Amniotic epithelial cell (primary cell): ENCODE data around the gene RCVRN.

Source experiments
- DNase-seq: peaks from one replicate; pipeline ENCODE4 v3.0.0-alpha.2; 2010; ENCODE audit warnings: low read depth

The RCVRN gene

GRCh38 chr17:9898812-9899211 lies 6.3 kb downstream of the RCVRN start:
- no peak for DNase-seq

- no peak for DNase-seq
Measured at GRCh38 chr17:9897372-9897968, 7.6 kb downstream of the RCVRN start.

DNA sequence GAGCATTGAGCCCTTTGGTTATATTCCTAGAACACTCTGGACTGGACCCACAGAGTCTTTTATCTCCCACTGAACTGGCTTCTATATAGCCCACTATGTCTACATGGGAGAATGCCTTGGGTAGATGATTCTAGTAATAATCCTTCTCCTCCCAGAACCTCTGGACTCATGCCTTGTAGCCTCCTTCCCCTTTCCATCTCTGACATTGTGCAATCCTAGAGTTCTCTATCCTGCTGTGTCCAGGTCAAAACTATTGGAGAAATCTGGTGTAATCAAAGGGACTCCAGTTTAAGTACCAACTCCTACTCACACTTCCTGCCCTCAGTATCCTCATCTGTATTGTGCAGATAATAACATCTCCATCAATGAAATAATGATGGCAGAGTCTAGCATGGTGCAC lies 9.1 kb downstream of the RCVRN start:
- no peak for DNase-seq

DNA sequence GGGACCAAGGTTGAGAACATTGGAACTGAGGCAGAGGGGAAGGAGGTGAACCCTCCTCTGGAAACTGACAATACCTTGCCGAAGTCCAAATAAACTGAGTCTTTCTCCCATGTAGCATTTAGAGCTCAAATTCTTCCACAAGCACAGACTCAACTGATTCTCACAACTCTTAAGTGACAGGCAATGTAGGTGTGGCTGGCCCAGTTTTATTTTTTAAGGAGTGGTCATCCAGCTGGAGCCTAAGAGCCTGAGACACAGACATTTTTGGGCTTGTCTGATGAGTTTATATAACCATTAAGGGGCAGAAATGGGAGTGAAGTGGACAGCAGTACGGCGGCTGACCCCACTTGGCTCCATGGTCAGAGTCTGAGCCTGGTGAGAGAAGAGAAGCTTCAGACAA lies 10.8 kb downstream of the RCVRN start:
- no peak for DNase-seq

- peak; percentile 57 for DNase-seq
Measured at GRCh38 chr17:9893411-9894012, 11.6 kb downstream of the RCVRN start.

DNA sequence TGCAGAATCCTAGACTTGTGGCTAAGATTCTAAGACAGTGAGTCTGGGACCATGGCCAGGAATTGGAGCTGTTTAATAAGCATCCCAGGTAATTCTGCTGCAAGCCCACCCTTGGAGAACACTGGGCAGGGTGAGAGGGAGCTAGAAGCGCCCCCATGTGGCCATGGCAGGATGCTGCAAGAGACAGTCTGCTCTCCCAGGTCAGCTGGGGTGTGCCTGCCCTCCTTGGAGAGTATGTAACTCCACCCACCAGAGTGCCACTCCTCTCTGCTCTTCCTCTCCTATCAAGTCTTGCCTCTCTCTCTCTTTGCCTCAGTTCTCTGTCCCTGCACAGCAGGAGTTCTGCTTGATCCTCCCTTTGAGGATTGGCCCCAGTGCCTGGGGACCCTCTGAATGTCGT lies 14.9 kb downstream of the RCVRN start:
- peak; percentile 36 for DNase-seq

DNA sequence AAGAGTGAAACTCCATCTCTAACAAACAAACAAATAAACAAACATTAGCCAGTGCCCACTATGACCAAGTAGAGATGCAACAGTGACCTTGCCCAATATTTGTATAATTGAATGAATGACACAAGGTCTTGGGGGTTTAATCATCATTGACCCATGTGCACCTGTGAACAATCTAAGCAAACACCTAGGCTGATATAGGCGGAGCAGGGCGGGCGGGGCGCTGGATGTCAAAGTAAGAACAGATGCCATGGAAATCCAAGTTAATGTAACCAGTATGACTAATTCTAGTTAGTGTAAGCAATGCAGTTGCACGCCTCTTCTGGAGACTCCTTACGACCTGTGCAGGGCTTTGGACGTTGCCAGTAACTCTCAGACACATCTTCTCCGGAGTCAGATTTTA lies 17.6 kb downstream of the RCVRN start:
- DNase-seq: no peak

- DNase-seq: no peak
Measured at GRCh38 chr17:9886141-9886930, 18.7 kb downstream of the RCVRN start.

DNA sequence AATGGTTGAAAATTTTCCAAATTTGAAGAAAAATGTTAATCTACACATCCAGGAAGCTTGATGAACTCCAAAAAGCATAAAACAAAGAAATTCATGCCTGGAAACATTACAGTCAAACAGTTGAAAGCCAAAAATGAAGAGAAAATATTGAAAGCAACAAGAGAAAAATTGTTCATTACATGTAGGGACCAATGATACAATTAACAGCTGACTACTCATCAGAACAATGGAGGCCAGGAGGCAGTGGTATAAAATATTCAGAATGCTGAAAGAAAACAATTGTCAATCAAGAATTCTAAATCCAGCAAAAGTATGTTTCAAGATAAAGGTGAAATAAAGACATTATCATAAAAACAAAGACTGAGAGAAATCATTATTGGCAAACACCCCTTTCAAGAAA lies 21.6 kb downstream of the RCVRN start:
- no peak for DNase-seq

GRCh38 chr17:9880582-9880999 lies 24.5 kb downstream of the RCVRN start:
- peak; percentile 51 for DNase-seq

- DNase-seq: no peak
Measured at GRCh38 chr17:9878786-9879525, 26.1 kb downstream of the RCVRN start.

GRCh38 chr17:9878356-9878755 lies 26.7 kb downstream of the RCVRN start:
- DNase-seq: no peak

GRCh38 chr17:9875441-9875840 lies 29.6 kb downstream of the RCVRN start:
- DNase-seq: peak; percentile 81

DNA sequence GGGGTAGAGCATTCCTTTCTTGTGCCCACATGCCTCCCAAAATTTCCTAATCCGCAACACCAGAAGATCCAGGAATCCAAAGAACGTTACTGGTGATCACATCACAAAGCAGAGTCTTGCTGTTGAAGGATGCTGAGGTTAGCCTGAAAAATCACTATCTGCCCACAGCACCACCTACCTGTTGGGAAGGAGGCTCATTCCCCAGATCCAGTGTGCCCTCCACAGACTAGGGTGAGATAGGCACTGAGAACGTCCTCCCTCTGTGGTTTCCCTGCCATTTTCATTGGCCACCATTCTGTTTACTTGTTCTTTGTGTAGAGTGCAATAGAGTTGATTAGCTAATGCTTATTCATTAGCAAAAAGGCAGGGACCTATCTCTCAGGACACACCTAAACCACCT lies 30.3 kb downstream of the RCVRN start:
- DNase-seq: no peak

DNA sequence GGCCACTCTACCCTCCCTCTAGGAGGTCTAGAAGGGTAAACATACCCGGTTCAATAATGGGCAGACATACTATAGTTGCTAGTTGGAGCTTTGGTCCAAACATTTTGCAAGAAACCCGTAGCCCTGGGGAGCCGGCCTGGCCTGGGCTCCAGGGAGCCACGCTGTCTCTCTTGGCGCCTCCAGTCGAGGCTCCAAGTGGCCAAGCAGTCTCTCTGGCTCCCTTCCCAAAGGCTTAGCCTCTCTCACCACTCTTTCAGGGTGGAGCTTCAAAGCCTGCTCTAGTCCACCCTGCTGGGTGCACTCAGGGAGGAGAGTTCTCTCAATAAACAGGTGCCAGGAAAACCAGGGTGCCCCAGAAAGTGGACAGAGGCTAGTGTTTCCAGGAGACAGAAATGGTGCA lies 32.2 kb downstream of the RCVRN start:
- DNase-seq: no peak

DNA sequence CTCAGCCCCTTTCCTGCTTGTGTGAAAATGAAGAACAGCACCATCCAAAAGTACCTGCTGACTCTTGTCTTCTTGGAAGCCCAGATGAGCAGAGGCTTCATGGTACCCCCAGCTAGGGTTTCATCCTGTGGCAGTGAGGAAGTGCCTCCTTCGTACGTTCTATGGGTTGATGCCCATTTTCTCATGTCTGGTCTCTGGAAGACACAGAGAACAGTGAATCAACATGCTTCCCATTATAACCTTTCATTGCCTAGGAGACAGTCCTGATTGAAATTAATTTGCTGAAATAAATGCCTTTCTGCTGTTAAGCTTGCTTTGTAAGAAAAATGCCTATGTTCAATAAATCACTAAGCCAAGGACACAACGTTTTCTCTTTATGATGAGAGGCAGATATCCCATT lies 36.5 kb downstream of the RCVRN start:
- DNase-seq: no peak

- peak; percentile 48 for DNase-seq
Measured at GRCh38 chr17:9865586-9865985, 39.5 kb downstream of the RCVRN start.

GRCh38 chr17:9862949-9863348 lies 42.1 kb downstream of the RCVRN start:
- DNase-seq: no peak

DNA sequence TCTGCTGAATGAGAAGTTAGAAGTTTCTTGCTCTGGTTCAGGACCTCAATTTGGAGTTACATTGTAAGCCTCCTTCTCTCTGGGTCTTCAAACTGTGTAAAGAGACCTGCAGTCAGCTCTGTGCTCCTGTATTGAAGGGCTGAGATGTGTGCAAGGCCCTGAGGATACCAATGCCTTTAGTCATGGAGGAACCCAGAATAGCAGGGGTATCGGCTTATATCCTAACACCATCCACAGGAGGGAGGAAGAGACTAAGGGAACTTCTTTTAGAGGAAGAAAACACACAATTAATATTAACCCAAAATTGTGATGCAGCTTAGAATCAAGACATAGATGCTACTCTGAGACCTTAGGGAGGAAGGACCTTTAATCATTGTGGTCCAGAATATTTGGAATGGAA lies 42.9 kb downstream of the RCVRN start:
- DNase-seq: no peak

DNA sequence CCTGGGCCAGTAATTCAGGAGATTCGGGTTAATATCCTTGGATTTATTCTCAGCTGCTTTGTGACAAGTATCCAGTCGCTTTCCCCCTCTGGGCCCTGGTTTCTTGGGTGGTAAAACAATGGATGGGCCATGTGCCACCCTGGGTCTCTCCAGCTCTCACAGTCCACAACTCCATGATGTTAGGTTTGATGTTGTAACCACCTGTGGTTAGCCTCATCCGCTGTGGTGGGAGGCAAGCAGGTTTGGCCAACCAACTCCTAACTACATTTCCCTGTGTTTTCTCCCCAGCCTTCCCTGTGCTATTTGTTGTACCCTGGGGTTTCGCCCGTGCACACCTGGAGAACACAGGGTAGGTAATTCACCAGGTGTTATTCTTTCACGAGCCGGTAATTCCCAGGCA lies 44.2 kb downstream of the RCVRN start:
- no peak for DNase-seq

GRCh38 chr17:9859781-9860180 lies 45.3 kb downstream of the RCVRN start:
- no peak for DNase-seq

GRCh38 chr17:9855036-9855435 lies 50.0 kb downstream of the RCVRN start:
- DNase-seq: no peak

DNA sequence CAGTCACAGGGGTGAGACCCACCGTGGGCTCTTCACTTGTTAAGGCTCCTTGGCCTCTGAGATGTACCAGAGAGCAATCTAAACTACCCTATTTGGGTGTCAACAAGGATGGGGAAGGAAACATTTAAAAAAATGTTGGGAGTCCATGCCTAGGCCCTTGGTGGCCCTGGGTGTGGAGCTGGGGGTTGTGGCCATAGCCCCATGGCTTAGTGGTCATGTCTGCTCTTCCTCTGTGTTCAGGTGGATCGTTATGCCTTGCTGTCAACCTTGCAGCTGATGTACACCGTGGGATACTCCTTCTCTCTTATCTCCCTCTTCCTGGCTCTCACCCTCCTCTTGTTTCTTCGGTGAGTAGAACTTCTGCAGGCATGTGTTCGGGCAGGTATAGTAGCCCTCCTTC lies 50.8 kb downstream of the RCVRN start:
- DNase-seq: no peak
